ENCODE measurements around the gene BEND3.

Gene BEND3

GRCh38 chr6:107079429-107079828 lies 35.9 kb downstream of the BEND3 start:
- Histone ChIP-seq H3K9me3 (ENCODE audit: control insufficient read depth, low read length) (no peaks in the 10 kb centered on the region), H3K14ac (ENCODE audit: low read length in 2 of 2) (no peak overlapping the region), H2AK5ac (ENCODE audit: low read length, severe bottlenecking) (no peak overlapping the region), H2BK5ac (ENCODE audit: low read depth, low read length, poor library complexity, severe bottlenecking) (no peak overlapping the region), H2BK12ac (ENCODE audit: low read length in 2 of 2) (no peak overlapping the region), H3K79me1 (replicated peaks; ENCODE audit: low read length, poor library complexity, severe bottlenecking) (no peaks in the 10 kb centered on the region), H2AFZ (ENCODE audit: low read depth, low read length) (no peak overlapping the region), H3K36me3 (ENCODE audit: control insufficient read depth in 1 of 2, insufficient read depth in 2 of 2, low read depth in 1 of 2, low read length in 2 of 2) (peaks cover 0 to 9% of the 10 kb centered on the region in 2 experiments), H2BK120ac (ENCODE audit: low read depth, low read length) (no peak overlapping the region), H3K4me1 (ENCODE audit: control insufficient read depth, insufficient read depth, low read depth, low read length) (peaks cover 4% of the 10 kb centered on the region), H3K27me3 (ENCODE audit: control insufficient read depth in 1 of 2, insufficient read depth in 1 of 2, low read length in 2 of 2) (no peaks in the 10 kb centered on the region), H3K23ac (ENCODE audit: low read length in 2 of 2) (no peak overlapping the region), H3K4me2 (ENCODE audit: low read length, poor library complexity, severe bottlenecking) (no peak overlapping the region), H4K8ac (ENCODE audit: low read length) (no peak overlapping the region), H2BK15ac (ENCODE audit: low read depth, poor library complexity, severe bottlenecking) (no peak overlapping the region), H3K27ac (ENCODE audit: low read length, poor library complexity, severe bottlenecking) (no peak overlapping the region), H3K4me3 (ENCODE audit: insufficient read depth in 1 of 2, low read depth in 1 of 2, low read length in 2 of 2) (no peak overlapping the region), H3K18ac (ENCODE audit: low read depth in 1 of 2, low read length in 2 of 2) (no peak overlapping the region), H4K91ac (ENCODE audit: low read length) (no peak overlapping the region), H3K9ac (ENCODE audit: low read length) (no peak overlapping the region), H3K4ac (ENCODE audit: low read depth in 1 of 2, low read length in 2 of 2) (no peak overlapping the region)
- no peak for DNase-seq
- WGBS, result 59% methylated on average over 4 of the region's 4 CpGs

- 86% methylated on average over 6 of the region's 7 CpGs for WGBS
- H2BK12ac ChIP-seq (ENCODE audit: low read length in 2 of 2), result no peak overlapping the region
- no peak overlapping the region for H2AFZ ChIP-seq (ENCODE audit: low read depth, low read length)
- H2BK15ac ChIP-seq (ENCODE audit: low read depth, poor library complexity, severe bottlenecking), result no peak overlapping the region
- no peak overlapping the region for H3K14ac ChIP-seq (ENCODE audit: low read length in 2 of 2)
- H3K4me2 ChIP-seq (ENCODE audit: low read length, poor library complexity, severe bottlenecking), result no peak overlapping the region
- H3K27me3 ChIP-seq (ENCODE audit: control insufficient read depth in 1 of 2, insufficient read depth in 1 of 2, low read length in 2 of 2), result no peaks in the 10 kb centered on the region
- H3K9ac ChIP-seq (ENCODE audit: low read length), result no peak overlapping the region
- H3K4me1 ChIP-seq (ENCODE audit: control insufficient read depth, insufficient read depth, low read depth, low read length), result peaks cover 4% of the 10 kb centered on the region
- peaks cover 1% of the 10 kb centered on the region for H3K79me1 ChIP-seq (replicated peaks; ENCODE audit: low read length, poor library complexity, severe bottlenecking)
- no peak for DNase-seq
- H3K23ac ChIP-seq (ENCODE audit: low read length in 2 of 2), result no peak overlapping the region
- H3K36me3 ChIP-seq (ENCODE audit: control insufficient read depth in 1 of 2, insufficient read depth in 2 of 2, low read depth in 1 of 2, low read length in 2 of 2), result peaks cover 0 to 9% of the 10 kb centered on the region in 2 experiments
- no peak overlapping the region for H4K91ac ChIP-seq (ENCODE audit: low read length)
- H3K18ac ChIP-seq (ENCODE audit: low read depth in 1 of 2, low read length in 2 of 2), result no peak overlapping the region
- no peak overlapping the region for H3K4me3 ChIP-seq (ENCODE audit: insufficient read depth in 1 of 2, low read depth in 1 of 2, low read length in 2 of 2)
- no peak overlapping the region for H3K27ac ChIP-seq (ENCODE audit: low read length, poor library complexity, severe bottlenecking)
- H2BK5ac ChIP-seq (ENCODE audit: low read depth, low read length, poor library complexity, severe bottlenecking), result no peak overlapping the region
- H2AK5ac ChIP-seq (ENCODE audit: low read length, severe bottlenecking), result no peak overlapping the region
- no peak overlapping the region for H2BK120ac ChIP-seq (ENCODE audit: low read depth, low read length)
- no peak overlapping the region for H4K8ac ChIP-seq (ENCODE audit: low read length)
- no peak overlapping the region for H3K4ac ChIP-seq (ENCODE audit: low read depth in 1 of 2, low read length in 2 of 2)
- H3K9me3 ChIP-seq (ENCODE audit: control insufficient read depth, low read length), result no peaks in the 10 kb centered on the region
Observed at GRCh38 chr6:107077710-107078109, 37.6 kb downstream of the BEND3 start.

- Histone ChIP-seq H4K8ac (ENCODE audit: low read length) (no peak overlapping the region), H3K27ac (ENCODE audit: low read length, poor library complexity, severe bottlenecking) (no peak overlapping the region), H3K27me3 (ENCODE audit: control insufficient read depth in 1 of 2, insufficient read depth in 1 of 2, low read length in 2 of 2) (no peaks in the 10 kb centered on the region), H2BK15ac (ENCODE audit: low read depth, poor library complexity, severe bottlenecking) (no peak overlapping the region), H3K9ac (ENCODE audit: low read length) (peak overlapping the region; percentile 47), H3K4me1 (ENCODE audit: control insufficient read depth, insufficient read depth, low read depth, low read length) (peaks cover 2% of the 10 kb centered on the region), H3K36me3 (ENCODE audit: control insufficient read depth in 1 of 2, insufficient read depth in 2 of 2, low read depth in 1 of 2, low read length in 2 of 2) (peaks cover 0 to 12% of the 10 kb centered on the region in 2 experiments), H2BK12ac (ENCODE audit: low read length in 2 of 2) (no peak overlapping the region), H2AK5ac (ENCODE audit: low read length, severe bottlenecking) (no peak overlapping the region), H3K9me3 (ENCODE audit: control insufficient read depth, low read length) (no peaks in the 10 kb centered on the region), H3K4me2 (ENCODE audit: low read length, poor library complexity, severe bottlenecking) (no peak overlapping the region), H3K79me1 (replicated peaks; ENCODE audit: low read length, poor library complexity, severe bottlenecking) (peaks cover 1% of the 10 kb centered on the region), H3K4ac (ENCODE audit: low read depth in 1 of 2, low read length in 2 of 2) (no peak overlapping the region), H2AFZ (ENCODE audit: low read depth, low read length) (no peak overlapping the region), H3K23ac (ENCODE audit: low read length in 2 of 2) (no peak overlapping the region), H4K91ac (ENCODE audit: low read length) (no peak overlapping the region), H3K18ac (ENCODE audit: low read depth in 1 of 2, low read length in 2 of 2) (no peak overlapping the region), H3K4me3 (ENCODE audit: insufficient read depth in 1 of 2, low read depth in 1 of 2, low read length in 2 of 2) (peak overlapping the region in 1 of 2 experiments; percentile 58), H2BK120ac (ENCODE audit: low read depth, low read length) (no peak overlapping the region), H2BK5ac (ENCODE audit: low read depth, low read length, poor library complexity, severe bottlenecking) (no peak overlapping the region), H3K14ac (ENCODE audit: low read length in 2 of 2) (no peak overlapping the region)
- DNase-seq, result no peak
- 93% methylated on average over 6 of the region's 6 CpGs for WGBS
Observed at GRCh38 chr6:107075951-107076381, 39.3 kb downstream of the BEND3 start.

GRCh38 chr6:107070686-107071085 lies 44.6 kb downstream of the BEND3 start:
- Histone ChIP-seq H3K23ac (ENCODE audit: low read length in 2 of 2) (peak overlapping the region in 1 of 2 experiments; percentile 10), H3K27ac (ENCODE audit: low read length, poor library complexity, severe bottlenecking) (no peak overlapping the region), H3K36me3 (ENCODE audit: control insufficient read depth in 1 of 2, insufficient read depth in 2 of 2, low read depth in 1 of 2, low read length in 2 of 2) (peaks cover 0 to 34% of the 10 kb centered on the region in 2 experiments), H4K8ac (ENCODE audit: low read length) (no peak overlapping the region), H2AFZ (ENCODE audit: low read depth, low read length) (no peak overlapping the region), H3K18ac (ENCODE audit: low read depth in 1 of 2, low read length in 2 of 2) (no peak overlapping the region), H2BK5ac (ENCODE audit: low read depth, low read length, poor library complexity, severe bottlenecking) (no peak overlapping the region), H3K4me2 (ENCODE audit: low read length, poor library complexity, severe bottlenecking) (no peak overlapping the region), H2AK5ac (ENCODE audit: low read length, severe bottlenecking) (no peak overlapping the region), H4K91ac (ENCODE audit: low read length) (no peak overlapping the region), H3K27me3 (ENCODE audit: control insufficient read depth in 1 of 2, insufficient read depth in 1 of 2, low read length in 2 of 2) (no peaks in the 10 kb centered on the region), H3K4me1 (ENCODE audit: control insufficient read depth, insufficient read depth, low read depth, low read length) (peaks cover 6% of the 10 kb centered on the region), H2BK15ac (ENCODE audit: low read depth, poor library complexity, severe bottlenecking) (no peak overlapping the region), H3K4ac (ENCODE audit: low read depth in 1 of 2, low read length in 2 of 2) (no peak overlapping the region), H3K79me1 (replicated peaks; ENCODE audit: low read length, poor library complexity, severe bottlenecking) (peaks cover 1% of the 10 kb centered on the region), H2BK120ac (ENCODE audit: low read depth, low read length) (no peak overlapping the region), H2BK12ac (ENCODE audit: low read length in 2 of 2) (no peak overlapping the region), H3K14ac (ENCODE audit: low read length in 2 of 2) (peak overlapping the region in 1 of 2 experiments; percentile 8), H3K4me3 (ENCODE audit: insufficient read depth in 1 of 2, low read depth in 1 of 2, low read length in 2 of 2) (no peak overlapping the region), H3K9ac (ENCODE audit: low read length) (no peak overlapping the region), H3K9me3 (ENCODE audit: control insufficient read depth, low read length) (no peaks in the 10 kb centered on the region)
- 98% methylated on average over 8 of the region's 12 CpGs for WGBS
- no peak for DNase-seq
